Measurements from ENCODE around the gene EML6.

- no peak for TF ChIP-seq GATA2 (IDR thresholded peaks at IDR 0.05; ENCODE audit: low read depth, low read length)
- no peak for TF ChIP-seq GATA3 (IDR thresholded peaks at IDR 0.05; ENCODE audit: low read depth, low read length)
These were observed 46.7 kb downstream of the EML6 start for GRCh38 chr2:54770211-54770610.

Data from SH-SY5Y (cell line).